Panc1 (cell line): ENCODE results near the gene KLRG1.
A peak's percentile ranks its signal among the peaks of the same experiment; 100 is the strongest.

ENCODE experiments used
- CTCF ChIP-seq: fragments of 450-650 bp; IDR thresholded peaks from 2 replicates; pipeline ENCODE4 v1.5.1; 2017; ENCODE audit warnings: mild to moderate bottlenecking
- TCF7L2 ChIP-seq: IDR thresholded peaks from 2 replicates; pipeline ENCODE4 v1.6.1; 2011; ENCODE audit warnings: mild to moderate bottlenecking, low read depth, low read length, inconsistent platforms

- TF ChIP-seq CTCF (peak; percentile 67; the same call in 1 of the 2 replicates), TCF7L2 (no peak)
Measured at GRCh38 chr12:9039397-9039977, 50.1 kb downstream of the KLRG1 start.
